GM21717 (cell line): ENCODE results near the gene MTF2.
"Not testable (repeated sequence)": the region's sequence is repeated elsewhere in the genome, so short reads cannot be mapped to it uniquely, and the experiment has no call there.

ENCODE experiments used
- ATAC-seq: cut with Tn5 transposase; IDR thresholded peaks from one replicate; pipeline ENCODE4 v1.9.1; 2021; ENCODE audit warnings: mild to moderate bottlenecking, moderate library complexity; ENCODE audit not compliant: unreplicated experiment

MTF2 gene

DNA sequence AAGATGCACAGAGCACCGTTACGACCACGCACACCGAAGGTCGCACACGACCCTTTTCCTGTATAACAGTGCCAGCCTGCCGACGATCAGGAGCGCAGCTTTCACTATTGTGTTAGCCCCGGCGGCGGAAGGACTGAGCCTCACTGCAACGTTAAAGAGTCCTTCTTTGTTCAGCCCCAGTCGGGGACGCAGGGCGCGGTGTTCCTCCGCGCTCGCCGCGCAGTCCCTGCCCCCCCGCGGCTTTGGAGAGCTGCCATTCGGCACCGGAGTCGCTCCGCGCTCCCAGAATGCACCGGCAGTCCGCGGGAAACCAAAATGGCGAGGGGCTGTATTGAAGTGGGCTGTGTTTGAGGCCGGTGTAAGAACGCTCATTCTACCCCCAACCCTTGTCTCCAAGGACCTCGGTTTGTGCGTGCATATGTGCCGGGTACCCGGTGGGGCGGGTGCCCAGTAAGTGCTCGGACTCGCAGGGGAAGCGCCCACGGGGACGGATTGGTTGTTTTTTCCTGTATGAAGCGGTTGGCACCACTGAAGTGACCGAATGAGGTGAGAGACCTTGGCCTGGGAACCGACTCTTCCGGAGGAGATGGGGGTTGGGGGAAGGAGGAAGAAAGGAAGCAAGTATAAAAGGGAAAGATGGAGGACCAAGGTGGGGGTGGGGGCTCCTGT lies at the start of gene MTF2:
Gene MTF2 (plus strand): TSS at position 298 of the 669 bp plus-strand sequence. CDS start 244 bp downstream, at position 542.
- peak; percentile 72 for ATAC-seq

DNA sequence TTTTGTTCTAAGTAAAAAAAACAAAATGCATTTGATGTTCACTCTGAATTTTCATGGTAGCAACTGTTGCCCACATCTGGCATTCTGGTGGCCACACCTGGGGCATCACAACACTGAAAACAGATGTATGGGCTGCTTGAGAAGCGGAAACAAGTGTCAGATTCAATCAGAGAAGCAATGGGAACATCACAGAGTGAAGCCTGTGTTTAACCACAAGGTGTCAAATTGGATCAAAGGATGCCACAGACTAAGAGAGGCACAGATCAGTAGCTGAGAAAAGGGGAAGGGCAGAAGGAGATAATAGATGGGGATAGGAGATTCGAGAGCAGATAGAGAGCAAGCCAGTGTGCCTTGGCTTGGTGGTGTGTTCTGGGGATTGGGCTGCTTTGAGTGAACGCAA lies 49.8 kb upstream of the MTF2 start:
- ATAC-seq, result no peak

DNA sequence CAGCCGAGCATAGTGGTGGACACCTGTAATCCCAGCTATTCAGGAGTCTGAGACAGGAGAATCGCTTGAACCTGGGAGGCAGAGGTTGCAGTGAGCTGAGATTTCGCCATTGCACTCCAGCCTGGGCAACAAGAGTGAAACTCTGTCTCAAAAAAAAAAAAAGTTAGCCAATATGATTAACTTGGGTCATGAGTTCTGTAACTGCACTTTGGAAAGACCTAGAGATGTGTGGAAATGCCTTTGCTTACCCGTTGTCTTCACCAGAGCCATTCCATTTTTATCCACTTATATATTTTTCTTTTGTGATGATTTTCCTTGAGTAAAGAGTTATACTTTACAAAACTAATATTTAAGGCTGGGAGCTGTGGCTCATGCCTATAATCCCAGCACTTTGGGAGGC lies 48.9 kb upstream of the MTF2 start:
- ATAC-seq, result not testable (repeated sequence)

DNA sequence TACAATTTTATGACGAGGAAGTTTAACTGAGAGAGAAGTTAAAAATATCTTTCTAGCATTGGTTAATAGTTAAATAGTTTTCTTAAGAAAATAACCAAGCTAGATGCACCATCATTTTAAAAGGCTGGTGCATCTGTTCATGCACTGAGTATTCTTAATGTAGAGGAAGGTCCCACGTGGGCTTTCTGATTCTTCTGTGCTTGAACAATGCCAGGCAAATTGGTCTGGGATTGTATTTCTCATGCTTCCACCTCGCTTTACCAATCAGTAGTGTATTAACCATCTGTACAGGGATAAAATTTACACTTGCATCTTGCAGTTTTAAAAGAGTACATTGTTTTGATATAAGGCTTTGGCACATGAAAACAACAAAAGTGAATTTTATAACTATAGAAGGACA lies 47.4 kb upstream of the MTF2 start:
- ATAC-seq, result no peak

DNA sequence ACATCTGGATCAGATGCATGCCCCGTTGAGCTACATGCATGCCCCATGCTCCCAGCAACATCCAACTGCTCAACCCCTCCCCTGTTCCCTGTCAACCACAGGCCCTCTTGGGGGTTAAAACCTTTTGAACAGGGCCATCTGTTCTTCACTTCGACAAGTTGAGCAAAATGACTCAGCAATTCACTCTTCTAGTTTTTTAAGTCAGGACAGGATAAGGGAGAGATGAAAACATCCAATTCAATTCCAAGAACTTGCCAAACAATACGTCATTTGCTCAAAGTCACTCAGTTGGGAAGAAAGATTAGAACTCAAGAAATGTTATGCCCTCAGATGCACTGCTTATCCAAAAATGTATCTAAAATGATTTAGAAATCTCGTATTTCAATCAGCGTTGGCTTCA lies 46.1 kb upstream of the MTF2 start:
- ATAC-seq, result no peak

DNA sequence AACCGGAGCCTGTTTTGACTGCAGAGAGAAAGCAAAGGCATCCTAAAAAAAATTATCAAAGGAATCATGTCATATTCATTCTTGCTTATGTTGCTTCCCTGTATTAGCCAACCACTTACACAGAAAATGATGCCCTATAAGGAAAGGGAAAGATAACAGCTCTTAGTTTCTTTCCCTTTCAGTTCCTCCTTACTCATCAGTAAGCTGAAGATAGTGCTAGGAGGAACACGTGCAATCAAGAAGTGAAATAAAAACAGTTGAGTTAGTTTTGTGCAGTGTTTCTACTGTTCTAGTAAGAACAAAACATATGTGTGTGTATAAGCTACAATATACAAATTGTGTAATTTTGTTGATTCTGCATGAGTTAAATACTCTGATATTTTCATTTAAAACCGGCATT lies 45.3 kb upstream of the MTF2 start:
- ATAC-seq, result peak; percentile 94

DNA sequence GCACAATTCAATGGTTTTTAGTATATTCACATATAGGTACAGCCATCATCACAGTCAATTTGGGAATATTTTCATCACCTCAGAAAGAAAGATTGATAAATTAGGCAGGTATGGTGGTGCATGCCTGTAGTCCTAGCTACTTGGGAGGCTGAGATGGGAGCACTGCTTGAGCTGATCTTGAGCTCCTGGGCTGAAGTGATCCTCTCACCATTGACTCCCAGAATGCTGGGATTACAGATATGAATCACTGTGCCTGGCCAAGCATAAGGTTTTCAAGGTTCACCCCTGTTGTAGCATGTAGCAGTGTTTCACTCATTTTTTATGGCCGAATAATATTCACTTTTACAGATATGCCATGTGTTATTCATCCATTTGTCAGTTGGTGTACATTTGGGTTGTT lies 44.7 kb upstream of the MTF2 start:
- ATAC-seq, result no peak

DNA sequence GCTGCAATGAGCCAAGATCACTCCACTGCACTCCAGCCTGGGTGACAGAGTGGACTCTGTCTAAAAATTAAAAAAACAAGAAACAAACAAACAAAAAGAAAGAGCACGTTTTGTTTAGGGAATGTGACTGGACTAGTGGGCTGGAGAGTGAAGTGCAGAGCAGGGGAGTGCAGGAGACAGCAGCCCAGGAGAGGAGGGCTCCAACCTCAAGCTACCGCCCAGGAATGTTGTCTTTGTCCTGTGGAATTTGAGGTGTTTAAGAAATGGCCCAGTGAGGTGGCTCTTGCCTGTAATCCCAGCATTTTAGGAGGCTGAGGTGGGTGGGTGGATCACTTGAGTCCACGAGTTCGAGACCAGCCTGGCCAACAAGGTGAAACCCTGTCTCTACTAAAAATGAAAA lies 42.4 kb upstream of the MTF2 start:
- no peak for ATAC-seq

DNA sequence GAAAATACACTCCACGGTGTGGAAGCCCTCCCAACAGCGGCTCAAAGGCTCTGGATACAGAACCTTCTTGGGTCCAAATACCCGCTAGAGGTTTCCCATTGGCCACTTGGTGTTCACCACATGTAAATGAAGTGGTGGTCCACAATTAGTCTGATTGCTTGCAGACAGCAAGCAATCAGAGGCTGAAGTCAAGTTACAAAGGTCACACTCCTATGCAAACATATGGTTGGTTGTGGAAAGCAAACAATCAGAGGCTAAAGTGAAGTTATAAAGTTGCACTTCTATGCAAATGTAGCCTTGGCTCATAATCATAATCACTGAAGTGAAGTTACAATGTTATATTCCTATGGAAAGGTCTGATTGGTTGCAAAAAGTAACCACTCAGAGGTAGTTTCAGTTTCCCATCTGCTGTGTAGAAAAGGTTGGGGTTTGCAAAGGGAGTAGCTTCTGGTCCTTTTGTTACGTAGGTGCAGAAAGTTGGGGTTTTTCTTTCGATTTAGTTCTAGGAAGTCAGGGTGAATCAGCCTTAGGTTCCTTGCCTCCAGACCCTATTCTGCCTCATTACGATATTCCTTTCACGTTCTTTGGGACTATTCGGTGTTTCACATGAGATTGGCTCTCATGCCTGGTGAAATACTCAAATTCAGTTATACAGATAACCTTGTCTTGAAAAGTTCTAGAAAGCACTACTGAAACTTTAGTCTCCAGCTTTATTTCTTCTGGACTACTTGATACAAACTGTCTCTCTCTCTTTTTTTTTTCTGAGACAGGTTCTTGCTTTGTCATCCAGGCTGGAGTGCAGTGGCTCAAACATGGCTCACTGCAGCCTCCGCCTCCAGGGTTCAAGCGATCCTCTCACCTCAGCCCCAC lies 36.7 kb upstream of the MTF2 start:
- ATAC-seq, result peak; percentile 84

DNA sequence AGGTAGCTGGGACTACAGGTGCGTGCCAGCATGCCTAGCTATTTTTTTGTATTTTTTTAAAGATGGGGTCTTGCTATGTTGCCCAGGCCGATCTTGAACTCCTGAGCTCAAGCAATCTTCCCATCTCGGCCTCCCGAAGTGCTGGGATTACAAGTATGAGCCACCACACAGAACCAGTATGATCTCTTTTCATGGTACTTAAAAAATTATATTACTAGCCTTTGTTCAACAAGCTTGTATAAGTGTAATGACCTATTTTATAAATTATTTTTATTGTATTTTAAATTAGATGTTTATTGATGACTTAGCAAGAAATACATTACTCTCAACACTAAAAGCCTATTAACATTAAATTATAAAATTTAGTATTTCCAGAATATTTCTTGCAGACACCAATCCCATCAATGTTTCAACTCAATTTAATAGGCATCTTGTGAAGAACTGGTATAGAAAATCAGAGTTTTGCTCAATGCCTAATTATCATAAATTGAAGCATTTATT lies 36.0 kb upstream of the MTF2 start:
- ATAC-seq, result no peak

DNA sequence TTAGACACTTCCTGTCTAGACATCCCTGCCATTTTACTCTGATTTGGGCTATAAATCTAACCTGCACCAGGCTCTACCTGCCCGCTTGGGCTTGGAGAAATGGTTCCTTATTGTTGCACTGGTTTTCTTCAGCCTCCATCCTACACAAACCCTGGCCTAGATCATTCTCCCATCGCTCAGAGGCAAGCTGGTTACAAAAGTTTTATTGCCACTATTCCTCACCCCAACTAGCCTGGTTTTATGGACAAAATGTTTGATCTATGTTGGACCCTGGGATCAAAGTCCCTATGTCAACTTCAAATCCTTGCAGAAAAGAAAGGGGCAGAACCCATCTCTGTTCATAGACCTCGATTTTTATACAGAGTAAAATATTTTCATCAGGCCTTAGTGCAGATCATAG lies 31.5 kb upstream of the MTF2 start:
- ATAC-seq, result no peak

DNA sequence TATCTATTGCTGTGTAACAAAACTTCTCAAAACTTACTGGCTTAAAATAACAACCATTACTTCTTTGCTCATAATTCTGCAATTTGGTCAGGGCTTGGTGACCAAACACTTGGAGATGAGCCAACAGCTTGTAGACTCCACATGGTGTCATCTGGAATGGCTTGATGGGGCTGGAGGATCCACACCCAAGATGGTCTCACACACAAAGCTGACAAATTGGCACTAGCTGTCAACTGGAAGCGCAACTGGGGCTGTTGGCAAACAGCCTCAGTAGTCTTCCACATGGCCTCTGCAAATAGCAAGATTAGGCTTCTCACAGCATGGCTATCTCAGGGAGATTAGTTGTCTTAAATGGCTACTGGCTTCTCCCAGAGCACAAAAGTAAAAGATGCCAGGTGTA lies 27.1 kb upstream of the MTF2 start:
- no peak for ATAC-seq

DNA sequence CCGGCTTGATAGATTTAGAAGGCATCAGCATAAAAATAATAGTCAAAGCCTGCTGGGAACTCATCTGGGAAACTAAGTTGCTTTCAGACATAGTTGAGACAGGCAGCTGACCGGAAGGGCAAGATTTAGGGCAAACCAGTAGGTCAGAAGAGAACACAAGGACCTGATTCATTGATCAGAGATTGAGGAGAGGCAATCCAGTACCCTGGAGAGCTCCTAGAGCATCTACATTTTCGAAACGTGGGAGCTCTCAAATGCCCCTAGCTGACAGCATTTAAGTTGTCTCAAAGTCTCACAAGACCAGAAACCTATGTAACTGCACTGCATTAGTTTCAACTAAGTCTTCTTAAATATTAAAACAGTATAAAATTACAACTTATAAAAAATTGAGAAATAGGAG lies 22.9 kb upstream of the MTF2 start:
- no peak for ATAC-seq

DNA sequence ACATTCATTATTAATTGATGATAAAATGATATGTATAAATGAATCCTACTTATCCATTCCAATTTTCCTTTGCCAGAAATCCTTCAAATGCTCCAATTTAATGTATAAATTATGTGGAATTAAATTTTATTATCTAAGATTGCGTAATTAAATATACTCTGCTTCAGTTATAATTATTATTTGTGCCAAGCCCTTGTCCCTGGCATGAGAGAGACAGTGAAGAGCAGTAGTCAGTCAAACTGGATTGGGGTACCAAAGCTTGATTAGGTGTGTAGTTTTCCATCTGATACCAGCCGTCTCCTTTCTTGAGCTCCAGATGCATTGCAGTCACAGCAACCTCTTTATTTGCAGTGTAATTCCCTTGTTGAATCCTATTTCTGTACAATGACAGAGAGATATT lies 22.4 kb upstream of the MTF2 start:
- no peak for ATAC-seq

DNA sequence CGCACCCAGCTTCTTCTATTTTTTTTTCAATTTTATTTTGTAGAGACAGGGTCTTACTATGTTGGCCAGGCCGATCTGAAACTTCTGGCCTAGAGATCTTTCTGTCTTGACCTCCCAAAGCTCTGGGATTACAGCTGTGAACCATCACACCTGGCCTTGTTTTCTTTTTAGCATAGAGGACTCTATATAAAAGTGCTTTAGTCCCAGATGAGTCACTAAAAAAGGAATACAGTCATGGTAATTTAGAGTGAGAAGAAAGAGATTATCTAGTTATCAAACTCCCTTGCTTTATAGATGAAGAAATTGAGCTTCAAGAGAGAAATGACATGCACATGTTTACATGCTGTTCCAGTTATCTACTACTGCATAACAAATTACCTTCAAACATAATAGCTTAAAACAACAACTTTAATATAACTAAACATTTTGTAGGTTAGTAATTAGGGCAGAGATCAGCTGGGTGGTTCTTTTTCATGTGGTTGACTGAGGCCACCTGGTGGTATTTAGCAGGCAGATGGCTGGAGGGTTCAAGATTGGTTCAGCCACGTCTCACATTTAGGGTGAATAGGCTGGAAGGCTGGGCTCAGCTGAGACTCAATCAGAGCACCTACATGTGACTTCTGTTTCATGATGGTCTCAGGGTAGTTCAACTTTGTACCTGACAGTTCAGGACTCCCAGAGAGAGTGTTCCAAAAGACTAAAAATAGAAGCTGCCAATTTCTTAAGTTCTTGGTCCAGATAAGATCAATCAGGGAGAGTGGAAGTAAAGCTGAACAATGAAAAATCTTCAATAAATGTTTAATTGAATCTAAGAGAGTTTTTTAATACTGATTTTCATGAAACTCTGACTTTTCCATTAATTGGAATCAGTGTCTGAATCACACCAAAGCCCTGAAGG lies 16.9 kb upstream of the MTF2 start:
- ATAC-seq, result peak; percentile 58

DNA sequence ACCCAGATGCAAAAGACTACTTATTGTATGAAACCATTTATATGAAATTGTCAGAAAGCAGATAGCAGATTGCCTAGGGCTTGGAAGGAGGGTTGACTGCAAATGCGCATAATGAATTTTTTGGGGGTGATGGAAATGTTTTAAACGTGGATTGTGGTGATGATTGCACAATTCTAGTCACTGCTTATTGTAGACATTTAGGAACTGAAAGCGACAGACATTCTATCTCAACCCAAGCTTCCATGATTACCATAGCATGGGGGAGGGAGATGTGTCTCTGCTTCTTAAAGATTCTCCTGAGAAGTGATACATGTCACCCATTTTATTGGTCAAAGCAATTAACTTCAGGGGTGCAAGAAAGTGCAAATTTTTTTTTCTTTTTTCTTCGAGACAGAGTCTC lies 2.8 kb upstream of the MTF2 start:
- no peak for ATAC-seq

DNA sequence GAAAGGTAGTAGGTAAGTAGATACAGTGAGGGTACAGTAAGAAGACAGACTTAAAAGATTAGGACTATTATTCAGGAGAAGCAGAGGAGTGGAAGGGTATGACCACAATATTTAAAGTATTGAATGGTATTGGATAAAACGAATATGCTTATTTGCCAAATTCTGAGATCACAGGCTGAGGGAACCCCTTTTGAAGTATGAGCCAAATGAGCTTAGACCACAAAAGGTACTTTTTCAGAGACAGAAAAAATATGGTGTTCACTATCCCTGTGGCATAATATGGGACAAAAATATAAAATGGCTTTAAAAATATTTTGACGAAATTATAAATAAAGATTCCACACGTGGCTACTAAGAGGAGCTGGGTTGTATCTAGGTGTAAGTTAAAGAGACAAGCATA lies 880 bp upstream of the MTF2 start:
- ATAC-seq, result no peak

DNA sequence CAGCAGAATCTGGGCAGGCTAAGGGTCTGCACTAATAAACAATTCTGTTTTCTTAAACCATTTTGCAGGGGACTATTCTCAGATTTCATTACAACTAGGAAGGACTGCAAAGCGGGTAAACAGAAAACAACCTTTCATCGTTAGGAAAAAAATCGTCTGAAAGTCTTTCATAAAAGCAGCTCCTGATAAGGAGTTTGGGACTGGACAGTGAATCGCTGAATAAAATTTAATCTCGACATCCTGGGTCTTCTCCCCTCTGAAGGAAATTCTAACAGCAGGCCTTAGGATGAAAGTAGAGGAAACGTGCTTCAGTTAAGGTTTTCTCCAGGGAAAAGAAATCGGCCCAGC lies 471 bp upstream of the MTF2 start:
- no peak for ATAC-seq

DNA sequence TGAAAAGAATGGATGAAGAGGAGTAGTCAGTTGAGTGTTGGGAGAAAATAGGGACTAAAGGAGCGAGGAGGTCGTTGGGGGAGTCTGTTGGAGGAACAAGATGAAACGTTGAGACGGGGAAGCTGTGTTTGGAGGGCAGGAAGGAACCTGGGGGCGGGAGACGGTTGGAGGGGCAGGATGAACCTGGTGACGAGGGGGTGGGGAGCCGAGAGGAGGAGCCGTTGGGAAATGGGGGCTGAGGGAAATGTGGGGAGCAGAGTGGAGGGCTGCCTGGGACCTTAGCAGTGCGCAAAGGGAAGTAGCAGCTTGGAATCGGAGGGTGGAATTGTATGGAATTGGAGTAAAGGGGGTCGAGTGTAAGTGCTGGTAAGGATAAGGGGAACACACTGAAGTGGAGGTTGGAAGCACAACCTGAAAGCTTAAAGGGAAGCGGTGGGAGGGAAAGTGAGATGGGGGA lies 630 bp downstream of the MTF2 start:
- no peak for ATAC-seq

DNA sequence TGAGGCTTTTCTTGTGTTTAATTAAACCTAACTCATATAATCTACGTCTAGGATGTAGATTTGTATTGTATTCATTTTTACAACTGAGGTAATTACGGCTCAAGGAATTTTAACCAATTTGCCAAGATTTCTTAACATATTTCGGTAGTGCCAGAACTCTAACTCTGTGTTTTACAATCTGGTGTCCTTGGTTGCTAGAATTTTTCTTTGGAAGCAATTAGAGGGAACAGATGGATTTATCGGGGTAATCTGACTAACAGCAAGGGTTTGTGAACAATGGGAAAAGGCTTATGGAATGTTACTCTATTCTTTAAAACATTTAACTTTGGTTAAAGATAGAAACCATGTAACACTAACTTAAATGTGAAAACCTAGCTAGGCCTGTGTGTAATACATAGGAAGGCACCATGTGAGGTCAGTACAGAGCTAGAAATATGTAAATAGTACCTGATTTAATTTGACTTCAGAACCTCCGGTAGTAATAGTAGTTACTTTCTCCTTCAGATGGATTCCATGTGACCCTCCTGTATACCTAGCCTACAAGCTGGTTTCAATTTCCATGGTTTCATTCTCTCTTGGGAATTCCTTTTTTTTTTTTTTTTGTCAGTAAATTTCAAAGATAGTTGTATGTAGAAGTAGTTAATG lies 1.2 kb downstream of the MTF2 start:
- ATAC-seq, result peak; percentile 56

DNA sequence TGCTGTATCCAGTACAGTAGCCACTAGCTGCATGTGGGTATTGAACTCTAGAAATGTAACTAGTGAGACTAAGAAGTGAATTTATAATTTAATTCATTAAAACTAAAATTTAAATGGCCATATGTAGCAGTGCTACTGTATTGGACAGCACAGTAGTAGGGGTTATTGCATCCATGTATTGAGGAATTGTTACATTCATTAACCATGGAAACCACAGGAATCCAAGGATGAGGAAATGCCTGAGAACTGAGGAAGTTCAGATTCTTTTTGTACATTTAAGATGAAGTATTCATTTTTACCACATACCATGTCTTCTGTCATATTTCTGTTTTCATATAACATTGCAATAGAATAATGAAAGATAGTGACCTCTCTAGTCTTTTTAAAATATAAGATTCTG lies 2.6 kb downstream of the MTF2 start:
- ATAC-seq, result no peak
